NCI-H226 (cell line): ENCODE results near the gene PIP5K1B.

Source experiments
- DNase-seq: peaks from one replicate; pipeline ENCODE4 v3.0.0-alpha.2; 2015

Gene PIP5K1B

DNA sequence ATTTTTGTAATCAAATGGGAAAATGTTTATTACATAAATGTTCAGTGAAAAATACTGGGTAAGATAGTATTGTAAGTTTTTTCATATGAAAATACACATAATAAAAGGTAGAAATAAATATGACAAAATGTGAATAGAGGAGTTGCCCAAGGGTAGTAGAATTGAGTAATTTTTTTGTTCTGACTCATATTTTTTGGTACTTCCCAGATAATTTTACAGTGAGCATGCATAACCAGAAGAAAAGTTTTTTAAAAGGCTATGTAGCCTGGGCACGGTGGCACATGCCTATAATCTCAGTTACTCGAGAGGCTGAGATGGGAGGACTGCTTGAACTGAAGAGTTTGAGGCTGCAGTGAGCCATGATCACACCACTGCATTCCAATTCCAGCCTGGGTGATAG is 116.9 kb downstream of the PIP5K1B start:
- no peak for DNase-seq

DNA sequence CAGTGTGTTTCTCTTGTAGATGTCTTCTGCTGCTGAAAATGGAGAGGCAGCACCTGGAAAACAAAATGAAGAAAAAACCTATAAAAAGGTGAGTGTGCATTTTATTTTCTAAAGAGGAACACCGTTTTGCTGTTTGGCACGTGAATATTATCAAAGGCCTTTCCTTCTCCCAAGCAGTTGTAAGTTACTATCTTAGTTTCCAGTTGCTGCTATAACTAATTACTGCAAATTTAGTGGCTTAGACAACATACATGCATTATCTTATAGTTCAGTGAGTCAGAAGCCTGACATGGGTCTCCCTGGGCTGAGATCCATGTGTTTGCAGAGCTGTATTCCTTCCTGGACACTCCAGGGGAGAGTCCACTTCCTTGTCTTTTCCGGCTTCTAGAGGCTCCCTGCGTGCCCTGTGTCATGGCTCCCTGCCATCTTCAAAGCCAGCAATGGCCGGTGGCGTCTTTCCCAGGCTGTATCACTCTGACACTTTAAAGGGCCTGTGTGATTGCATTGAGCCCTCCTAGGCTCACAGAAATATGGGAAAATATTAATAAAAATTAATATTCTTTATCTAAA is 117.6 kb downstream of the PIP5K1B start:
- DNase-seq, result no peak

DNA sequence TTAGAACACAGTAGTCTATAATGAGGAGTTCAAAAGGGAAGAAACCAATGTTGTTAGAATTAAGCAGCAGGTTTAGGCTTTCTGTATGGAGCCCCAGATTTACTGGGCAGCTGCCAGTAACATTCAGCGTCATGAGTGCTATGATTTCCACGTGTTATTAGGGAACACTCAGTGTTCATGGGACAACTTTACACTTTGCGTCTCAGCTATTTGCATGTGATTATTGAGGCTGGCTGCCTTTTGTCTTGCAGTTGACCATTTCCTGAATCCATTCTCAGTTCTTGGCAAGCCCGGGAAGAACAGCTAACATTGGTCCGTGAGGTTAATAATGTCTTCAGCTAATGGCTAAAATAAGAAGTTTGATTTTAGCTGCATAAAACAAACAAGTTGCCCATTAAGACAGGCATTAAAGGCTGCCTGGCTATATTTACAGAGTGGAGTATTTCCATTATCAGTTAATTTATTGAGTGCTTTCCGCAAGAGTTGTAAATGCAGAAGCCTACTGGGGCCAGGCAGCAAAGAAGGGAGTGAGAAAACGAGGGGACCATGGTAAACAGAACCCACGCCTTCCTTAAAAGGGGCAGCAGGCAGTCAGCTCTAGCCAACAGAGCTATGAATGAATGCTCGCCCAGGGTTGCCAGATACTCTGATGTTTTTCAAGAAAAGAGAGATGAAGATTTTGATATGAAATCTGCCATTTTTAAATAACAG is 120.9 kb downstream of the PIP5K1B start:
- no peak for DNase-seq

DNA sequence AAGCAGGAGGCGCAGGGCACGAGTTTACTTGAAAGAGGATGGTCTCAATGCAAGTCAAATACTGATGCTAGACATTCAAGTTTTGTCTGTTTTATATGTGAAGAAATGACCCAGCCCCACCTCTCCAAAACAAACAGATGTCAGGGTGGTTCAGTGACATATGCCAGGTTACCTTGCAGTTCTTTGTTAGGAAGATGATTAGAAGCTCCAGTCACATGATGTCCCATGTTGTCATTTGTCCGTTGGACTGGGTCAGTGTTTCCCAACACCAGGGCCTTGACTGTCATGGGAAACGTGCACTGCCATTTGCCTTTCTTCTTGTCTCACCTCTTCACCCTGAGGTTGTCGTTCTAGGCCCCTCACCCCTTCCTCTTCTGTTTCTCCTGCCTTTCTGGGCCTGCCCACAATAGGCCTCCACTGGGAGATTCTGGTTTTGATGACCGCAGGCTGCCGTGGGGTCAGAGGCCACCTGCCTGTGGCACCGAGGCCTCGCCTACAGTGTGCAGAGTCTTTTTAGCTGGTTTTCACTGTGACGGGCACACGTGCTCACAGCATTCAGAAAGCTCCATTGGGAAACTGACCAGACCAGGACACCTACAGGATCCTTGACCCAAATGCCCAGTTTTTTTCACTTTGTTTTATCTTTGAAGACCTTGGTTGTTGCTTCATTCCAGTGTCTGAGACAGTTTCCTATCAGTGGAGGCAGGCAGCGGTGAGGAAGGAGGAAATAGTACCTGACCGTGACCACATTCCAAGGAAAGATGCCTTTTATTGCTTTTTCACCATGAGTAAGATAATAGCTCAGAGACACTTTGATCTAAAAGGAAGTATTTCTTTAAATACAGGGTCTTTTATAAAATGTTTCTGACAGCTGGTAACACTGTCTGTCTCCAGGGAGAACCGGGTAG is 123.1 kb downstream of the PIP5K1B start:
- no peak for DNase-seq

DNA sequence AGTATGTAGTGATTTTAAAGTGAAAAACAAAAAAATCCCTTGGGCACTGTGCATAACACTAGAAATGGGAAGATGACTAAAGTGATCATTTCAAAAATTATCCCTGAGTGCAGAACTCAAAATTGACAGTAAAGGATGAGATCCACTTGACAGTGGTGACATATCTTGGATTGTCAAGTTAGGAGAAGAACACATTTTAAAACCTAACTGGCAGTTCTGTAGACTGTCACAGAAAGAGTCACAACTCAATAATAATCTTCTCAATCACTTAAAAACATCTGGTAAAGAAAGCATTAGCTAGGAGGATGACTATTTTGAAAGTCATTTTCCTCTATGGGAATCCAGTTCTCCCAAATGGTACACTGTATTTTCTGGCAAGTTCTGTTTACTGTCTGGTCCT is 127.1 kb downstream of the PIP5K1B start:
- no peak for DNase-seq

DNA sequence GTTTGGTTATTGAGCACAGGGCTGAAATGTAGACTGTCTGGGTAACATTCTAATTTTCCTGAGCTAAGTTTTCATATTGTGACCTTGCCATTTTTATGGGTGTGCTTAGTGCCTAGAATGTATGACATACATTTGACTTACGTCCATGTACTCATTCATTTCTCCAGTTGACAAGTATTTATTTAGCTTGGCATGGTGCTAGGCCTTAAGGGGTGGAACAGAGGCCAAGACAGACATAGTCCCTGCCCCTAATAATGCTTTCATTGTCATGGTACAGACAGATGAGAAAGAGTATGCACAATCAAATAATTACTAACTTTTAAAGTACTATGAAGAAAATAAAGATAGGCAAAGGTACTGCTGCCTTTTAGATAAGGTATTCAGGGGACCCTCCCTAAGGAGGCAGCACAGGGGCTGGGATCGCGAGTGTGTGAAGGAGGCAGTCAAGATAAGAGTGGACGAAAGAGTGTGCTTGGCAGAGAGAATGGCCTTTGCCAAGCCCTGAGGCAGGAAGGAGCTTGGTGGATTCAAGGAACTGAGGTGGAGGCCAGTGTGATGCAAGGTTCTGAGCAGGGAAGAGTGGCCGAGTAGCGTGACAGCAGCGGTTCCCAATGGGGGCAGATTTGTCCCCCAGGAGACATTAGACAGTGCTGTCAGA is 128.0 kb downstream of the PIP5K1B start:
- peak; percentile 2 for DNase-seq

DNA sequence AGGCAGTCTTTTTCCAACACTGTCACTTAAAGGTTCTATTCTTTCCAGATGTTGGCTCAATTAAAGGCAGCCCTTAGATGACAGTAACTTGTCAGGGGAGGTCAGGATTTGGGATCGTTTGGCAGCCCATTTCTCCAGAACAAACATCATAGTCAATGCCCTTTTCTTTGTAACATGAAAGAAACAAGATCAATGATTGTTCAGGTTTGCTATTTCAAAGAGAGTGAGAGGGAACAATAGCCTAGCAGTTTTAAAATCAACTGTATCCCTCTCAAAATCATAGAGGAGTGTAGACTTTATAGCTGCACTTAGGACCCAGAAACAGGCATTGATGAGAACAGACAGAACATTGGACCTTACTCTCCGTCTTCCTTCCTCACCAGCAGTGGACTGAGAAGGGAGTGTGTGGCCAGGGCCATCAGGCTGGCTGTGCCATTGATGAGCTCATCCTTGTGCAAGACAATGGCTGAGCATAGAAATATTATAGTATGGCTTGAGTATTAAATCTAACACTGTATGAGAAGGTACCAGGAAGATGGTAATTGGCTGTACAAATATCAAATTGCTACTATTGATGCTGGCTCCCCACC is 130.0 kb downstream of the PIP5K1B start:
- no peak for DNase-seq

DNA sequence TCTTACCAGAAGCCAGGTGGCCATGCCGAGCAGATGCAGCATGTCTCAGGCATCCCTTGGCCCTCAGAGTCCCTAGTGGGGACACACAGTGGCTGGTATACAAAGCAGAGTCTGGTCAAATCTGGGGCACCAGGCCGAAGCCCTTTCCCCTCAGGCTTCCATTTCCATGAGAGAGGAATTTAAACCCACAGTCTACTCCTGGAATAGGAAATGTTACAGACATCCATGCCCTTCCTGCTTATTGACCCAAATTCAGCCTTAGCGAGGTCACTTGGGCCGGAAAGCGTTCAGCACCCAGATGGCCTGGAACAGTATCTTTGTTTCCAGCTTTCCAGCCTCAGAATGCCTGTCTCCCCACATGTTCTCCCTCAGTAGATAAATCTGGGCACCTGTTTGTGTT is 131.7 kb downstream of the PIP5K1B start:
- no peak for DNase-seq

DNA sequence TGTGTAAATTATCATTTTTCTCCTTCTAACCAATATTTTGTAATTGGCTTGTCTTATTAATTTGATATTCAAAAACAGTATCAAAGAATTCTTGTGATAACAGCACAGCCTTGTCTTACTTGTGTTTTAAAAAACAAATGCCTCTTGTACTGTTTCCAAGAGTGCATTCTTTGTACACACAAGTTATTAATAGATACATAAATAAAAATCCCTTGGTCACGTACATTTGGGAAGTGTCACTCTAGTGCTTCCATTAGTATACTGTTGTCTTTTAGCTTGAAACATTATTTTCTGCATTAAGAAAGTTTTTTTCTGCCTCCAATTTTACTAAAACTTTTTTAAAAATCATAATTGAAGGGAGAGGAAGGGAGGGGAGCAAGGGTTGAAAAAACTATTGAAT is 133.2 kb downstream of the PIP5K1B start:
- no peak for DNase-seq

DNA sequence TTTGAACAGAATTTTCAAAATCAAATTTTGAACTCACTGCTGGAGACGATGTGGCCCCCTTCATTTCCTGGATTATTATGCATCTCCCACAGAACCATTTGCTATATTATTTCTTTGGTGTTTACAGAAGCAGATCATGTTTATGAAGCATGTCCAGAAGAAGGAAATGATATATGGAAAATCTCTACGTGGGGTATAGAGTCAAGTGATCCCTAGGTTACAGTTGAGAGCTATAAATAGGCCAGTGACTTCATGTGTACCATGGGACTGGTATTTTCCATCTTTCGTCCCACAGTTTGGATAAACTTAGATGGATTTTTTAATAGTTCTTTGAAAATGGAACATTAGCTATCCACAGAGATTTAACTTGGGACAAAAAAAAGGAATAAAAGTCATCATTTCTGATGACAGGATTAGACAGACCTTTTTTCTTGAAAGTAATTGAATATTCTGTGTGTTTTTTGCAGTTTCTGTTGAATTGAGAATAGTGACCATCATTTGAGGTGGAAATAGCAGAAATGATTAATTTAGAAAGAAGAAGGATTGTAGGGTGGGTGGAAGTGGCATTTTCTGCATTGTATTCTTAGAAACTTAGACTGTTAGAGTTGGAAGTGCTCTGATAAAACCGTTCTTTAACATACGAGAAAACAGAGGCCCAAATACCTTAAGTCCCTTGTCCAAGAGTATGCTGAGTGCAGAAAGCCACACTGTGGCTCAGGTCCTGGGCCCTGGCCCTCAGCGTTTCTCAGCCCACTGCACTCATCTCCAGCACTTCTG is 136.4 kb downstream of the PIP5K1B start:
- no peak for DNase-seq

DNA sequence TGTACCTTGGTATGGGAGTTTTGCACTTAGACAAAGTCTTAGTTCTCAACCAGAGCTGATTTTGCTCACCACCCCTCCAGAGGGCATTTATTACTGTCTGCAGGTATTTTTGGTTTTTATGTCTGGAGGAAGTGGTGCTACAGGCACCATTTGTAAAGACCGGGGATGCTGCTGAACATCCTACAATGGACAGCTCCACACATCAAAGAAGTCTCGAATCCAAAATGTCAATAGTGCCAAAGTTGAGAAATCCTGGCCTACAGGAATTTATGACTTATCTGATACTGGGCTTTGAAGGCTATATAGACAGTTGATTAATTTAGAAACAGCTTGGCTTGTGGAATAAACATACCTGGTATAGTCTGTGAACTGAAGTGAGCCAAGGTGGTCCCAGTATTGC is 137.5 kb downstream of the PIP5K1B start:
- DNase-seq, result no peak

DNA sequence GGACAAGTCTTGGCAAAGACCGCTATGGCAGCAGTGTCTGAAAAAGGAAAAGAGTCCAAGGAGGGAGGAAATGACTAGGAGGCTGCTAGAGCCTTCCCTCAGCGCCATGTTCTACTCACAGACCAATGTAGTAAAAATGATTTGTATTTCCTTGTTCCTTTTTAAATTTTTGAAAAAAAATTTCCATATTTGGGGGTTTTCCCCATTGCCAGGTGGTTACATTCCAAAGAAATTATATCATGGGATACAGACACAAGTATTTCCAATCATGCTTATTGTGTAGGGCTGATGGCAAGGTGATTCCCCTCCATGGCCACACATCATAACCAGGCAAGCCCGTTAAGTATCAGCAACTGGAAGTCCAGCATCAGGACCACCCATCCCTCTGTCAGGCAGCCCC is 138.2 kb downstream of the PIP5K1B start:
- no peak for DNase-seq

DNA sequence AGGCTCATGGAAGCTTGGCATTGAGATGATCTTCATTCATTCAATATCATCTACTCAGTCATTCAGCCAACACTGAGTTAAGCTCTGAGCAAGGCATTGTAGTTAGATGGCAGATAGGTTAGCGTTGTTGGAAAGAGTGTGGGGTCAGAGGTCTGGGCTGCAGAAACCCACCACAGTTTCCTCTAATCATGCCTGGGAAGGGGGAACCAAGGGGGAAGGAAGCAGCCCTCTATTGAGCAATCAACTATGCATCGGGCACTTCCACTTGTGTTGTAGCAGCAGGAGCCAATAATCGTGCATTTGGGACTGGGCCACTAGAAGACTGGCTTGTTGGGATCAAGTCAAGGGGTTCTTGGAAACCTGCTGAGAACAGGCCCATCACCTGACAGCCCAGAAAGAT is 139.1 kb downstream of the PIP5K1B start:
- DNase-seq, result no peak

DNA sequence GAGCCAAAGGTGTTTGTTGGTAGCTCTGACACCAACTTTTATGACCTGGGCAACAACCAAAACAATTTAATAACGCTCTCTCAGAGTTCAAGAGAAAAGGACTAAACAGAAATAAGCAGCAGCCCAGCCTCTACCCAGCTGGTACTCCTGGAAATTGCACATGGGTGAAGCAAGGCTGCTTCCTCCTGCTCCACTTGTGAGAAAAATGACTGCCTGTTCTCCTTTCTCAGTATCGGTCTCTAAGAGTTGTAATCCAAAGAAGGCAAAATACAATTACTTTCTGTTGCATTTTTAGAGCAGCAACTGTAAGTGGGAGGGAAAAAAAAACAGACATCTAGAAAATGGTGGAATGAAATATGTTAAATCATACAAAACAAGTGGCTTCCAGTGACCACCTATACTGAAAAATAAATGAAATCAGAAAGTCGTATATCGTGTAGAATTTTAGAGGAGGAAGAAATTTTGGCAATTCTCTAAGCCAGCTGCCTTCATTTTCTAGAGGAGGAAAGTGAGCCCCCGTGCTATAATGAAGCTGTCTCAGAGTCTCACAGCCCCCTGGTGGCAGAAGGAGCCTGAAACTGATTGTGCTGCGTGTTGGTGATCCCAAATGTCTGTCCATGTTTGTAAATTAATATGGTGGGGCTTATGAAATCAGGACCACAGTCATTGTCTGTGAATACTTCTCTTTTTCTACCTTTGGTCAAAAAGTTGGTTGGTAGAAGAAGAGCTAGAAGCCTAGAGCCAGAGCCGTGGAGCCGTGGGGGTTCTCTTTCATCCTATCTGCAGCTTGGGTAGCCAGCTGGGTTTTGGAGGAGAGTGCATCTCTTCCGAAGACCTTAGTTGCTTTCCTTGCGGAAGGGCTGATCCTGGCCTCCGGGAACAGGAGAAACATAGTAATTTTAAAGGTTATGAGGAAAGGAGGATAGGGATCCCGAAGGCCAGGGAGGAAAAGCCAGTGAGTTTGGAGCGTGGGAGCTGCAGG is 139.9 kb downstream of the PIP5K1B start:
- DNase-seq, result no peak

DNA sequence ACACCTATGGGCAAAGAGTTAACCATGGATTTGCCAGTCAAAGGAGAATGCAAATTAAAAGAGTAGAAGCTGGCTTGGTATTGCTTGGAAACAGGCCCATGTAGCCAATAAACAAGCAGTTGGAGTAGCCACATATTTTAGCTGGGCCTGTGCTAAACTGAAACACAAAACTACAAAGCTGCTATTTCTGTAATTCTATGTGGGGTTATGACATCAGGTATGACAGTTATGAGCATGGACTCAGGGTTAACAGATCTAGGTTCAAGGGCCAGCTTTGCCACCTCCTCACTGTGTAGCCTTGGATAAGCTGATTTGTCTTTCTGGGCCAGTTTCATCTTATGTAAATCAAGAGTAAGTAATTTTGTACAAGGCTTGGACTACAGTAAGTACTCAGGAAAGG is 142.7 kb downstream of the PIP5K1B start:
- DNase-seq, result no peak

DNA sequence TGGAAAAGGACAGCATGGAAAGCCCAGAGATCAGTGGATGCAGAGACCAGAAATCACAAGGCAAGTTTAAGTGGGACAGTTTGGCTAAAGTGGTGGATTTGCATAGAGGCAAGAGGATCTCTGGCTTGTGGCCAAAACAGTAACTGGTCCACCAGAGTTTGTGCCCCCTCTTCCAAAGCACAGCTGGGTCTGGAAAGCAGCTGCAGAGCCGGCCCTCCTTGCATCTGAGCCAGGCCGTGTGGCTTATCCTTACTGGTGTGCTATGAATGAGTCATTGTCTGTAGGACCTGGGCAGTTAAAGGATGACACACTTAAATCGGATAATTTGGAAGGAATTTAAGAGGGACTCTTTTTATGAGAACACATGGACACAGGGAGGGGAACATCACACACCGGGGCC is 146.6 kb downstream of the PIP5K1B start:
- no peak for DNase-seq

DNA sequence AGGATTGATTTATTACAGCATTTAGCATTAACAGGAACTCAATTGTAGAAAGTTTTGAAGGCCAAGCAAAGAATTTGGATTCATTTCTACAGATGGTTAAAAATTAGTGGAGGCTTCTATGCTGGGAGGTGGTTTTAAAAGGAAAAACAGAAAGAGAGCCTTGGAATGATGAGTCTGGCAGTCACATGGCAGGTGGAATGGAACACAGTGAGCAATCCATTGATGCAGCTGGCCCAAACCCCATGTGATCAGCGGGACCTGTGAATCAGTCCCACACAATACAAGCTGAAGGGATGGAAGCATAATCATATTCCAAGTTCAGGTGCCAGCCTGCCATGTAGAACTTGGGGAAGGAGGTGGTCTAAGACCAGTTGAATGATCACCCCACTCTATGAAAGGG is 147.9 kb downstream of the PIP5K1B start:
- no peak for DNase-seq

DNA sequence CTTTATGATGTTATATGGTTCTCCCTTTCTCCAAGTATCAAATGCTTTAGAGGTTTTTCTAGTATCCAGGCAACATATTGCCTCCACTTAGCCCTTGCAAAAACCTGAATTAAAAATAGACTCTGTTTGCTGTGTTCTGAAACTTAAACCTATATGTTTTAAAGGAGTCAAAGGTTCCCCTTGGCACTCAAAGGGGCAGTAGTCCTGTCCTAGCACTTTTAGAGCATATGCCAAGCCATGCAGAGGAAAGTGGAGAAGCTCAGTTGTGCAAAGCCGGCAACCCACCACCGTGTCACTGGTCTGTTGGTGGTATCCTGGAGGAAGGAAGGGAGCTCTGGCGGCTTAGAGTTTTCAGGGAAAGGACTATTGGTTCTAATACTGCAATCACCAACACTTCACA is 154.3 kb downstream of the PIP5K1B start:
- DNase-seq, result no peak

DNA sequence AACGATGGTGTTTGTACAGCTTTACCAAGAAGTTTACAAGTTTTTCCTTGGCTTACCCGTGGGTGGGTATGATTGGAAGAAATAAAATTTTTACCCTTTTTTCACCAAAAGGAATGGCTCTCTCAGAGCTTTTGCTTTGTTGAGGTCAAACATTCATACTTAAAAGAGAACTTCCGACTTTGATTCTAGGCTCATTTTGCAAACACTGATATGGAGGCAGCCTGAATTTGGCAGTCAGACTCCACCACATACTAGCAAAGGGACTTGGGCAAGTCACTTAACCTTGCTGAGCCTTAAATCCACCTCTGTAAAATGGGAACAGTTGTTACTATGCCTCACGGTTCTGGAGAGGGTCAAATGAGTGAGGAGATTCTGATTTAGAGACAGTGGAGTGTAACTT is 155.4 kb downstream of the PIP5K1B start:
- DNase-seq, result no peak

DNA sequence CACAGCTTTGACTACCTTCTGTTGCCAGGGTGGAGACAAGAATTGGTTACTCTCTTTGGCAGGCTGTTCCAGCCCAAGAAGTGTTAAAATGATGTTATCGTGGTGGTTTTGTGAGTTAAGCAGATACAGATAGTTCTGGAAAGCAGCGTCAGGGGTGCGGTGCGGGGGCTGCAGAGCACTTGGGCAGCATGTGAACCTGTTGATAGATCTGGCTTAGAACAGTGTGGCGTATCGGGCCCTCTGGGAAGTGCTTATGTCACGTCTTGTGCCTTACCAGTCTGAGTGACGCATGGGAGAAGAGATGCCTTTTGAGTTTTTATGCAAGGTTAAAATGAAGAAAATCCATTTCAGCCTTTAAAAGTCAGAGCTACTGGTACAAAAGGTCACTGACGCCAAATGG is 156.4 kb downstream of the PIP5K1B start:
- DNase-seq, result no peak

DNA sequence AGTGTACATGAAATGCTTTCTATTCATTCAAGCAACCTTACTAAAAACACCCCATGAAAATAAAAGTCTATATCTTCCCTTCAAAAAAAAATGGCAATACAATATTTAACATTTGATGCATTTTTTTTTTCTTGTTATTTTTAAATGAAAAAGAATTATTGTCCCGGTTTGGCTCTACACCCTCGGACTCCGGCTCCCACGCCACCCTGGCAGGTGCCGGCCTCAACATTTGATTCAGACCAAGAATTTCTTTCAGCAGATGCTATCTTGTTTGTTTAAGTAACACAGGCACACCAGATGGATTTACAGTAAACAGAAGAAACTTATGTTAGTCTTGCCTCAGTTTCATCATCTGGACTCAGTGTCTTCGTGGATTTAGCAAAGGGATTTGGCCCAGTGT is 162.0 kb downstream of the PIP5K1B start:
- no peak for DNase-seq
